ENCODE data around the gene ERN2.
A peak's percentile ranks its signal among the peaks of the same experiment; 100 is the strongest.

ERN2 gene

DNA sequence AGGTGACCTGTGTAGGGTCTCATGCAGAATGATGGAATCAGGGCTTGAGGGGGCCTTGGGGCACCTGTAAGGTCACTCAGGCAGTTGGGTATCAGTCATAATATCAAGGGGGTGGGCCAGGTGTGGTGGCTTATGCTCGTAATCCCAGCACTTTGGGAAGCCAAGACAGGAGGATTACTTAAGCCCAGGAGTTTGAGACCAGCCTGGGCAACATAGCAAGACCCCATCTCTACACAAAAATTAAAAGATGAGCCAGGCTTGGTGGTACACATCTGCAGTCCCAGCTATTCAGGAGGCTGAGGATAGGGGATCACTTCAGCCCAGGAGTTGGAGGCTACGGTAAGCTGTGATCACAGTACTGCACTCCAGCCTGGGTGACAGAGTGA lies 7.5 kb downstream of the ERN2 start:
- Mint-ChIP-seq H3K36me3 (ENCODE audit: insufficient read depth) (no peaks in the 10 kb centered on the region), H3K9me3 (peaks cover 4 to 6% of the 10 kb centered on the region in 2 donors), H3K4me3 (no peak overlapping the region), H3K27ac (no peak overlapping the region), H3K27me3 (peaks cover 24 to 43% of the 10 kb centered on the region in 2 donors), H3K4me1 (ENCODE audit: low read depth in 2 of 2) (no peaks in the 10 kb centered on the region)
- ATAC-seq (replicated peaks) (no peak), DNase-seq (no peak)

DNA sequence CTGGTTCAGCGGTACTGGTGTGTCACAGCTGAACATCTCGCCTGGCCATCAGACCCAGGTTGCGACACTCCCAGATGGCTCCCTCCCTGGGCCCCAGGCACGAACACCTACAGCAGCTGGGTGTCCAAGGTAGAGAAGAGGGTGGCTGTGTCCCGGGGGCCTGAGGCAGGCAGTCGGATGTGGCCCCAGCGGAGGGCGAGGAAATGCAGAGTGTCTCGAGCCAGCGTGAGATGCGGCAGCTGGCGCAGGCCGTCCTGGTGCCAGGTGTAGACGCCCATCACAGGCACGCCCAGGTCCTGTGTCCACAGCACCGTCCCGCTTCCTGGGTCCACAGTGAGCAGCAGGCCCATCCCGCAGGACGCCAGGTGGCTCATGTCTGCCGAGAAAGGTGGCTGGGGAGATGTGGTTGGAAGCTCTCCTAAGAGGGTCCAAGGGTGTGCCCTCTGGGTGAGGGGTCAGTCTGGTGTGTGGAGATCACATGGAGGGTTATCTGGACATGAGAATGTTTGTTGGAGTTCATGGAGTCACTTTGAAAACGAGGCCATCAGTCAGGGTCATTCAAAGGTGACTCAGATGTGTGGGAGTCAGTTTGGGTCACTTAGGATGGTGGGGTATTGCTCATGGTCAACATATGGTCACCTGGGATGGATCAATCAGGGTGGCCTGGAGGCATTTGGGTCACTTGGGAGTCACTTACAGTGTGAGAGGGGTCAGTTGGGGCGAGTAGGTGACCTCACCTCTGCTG lies 8.1 kb downstream of the ERN2 start:
- Mint-ChIP-seq H3K27ac (no peak overlapping the region), H3K36me3 (ENCODE audit: insufficient read depth) (no peaks in the 10 kb centered on the region), H3K27me3 (peaks cover 19 to 37% of the 10 kb centered on the region in 2 donors), H3K9me3 (peaks cover 3 to 6% of the 10 kb centered on the region in 2 donors), H3K4me3 (no peak overlapping the region), H3K4me1 (ENCODE audit: low read depth in 2 of 2) (no peaks in the 10 kb centered on the region)
- no peak for DNase-seq
- no peak for ATAC-seq (replicated peaks)

DNA sequence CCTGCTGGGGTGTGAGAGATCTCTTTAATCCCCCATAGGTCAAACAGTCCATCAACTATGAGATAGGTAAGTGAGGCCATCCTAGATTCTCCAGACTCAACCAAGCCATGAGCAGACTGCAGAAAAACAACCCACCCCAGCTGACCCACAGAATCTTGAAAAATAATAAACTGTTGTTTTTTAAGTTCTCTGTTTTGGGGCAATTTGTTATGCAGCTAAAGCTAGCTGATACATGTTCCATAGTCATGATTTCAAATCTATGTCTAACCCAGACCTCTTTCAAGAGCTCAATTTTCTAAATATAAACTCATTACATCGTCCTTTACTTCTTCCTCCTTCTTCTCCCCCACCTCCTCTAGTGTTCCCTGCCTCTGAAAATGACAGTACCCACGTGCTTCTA lies 10.1 kb downstream of the ERN2 start:
- no peaks in the 10 kb centered on the region for H3K36me3 Mint-ChIP-seq (ENCODE audit: insufficient read depth)
- no peak overlapping the region for H3K27ac Mint-ChIP-seq
- DNase-seq (no peak), ATAC-seq (replicated peaks) (no peak)
- peaks cover 11 to 15% of the 10 kb centered on the region in 2 donors for H3K4me1 Mint-ChIP-seq (ENCODE audit: low read depth in 2 of 2)
- H3K27me3 Mint-ChIP-seq = peaks cover 18 to 35% of the 10 kb centered on the region in 2 donors
- H3K9me3 Mint-ChIP-seq = peaks cover 3 to 6% of the 10 kb centered on the region in 2 donors
- H3K4me3 Mint-ChIP-seq = no peak overlapping the region

DNA sequence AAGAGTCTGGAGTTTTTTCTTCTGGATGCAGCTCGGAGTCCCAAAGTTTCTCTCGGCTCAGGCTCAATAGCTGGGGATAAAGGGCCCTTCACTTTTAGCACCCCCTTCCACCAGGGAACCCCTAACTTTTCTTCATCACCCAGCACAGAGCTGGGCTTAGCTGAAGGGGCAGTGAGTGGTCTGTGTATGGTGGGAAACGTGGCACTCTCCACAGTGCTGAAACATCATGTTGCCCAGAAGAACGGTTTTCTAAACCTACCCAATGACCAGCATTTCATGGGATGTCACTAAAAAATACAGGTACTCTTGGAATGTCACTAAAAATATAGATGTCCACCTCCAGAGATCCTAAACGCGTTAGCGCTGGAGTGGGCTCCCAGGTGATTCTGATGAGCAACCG lies 12.0 kb downstream of the ERN2 start:
- peaks cover 11 to 15% of the 10 kb centered on the region in 2 donors for H3K4me1 Mint-ChIP-seq (ENCODE audit: low read depth in 2 of 2)

DNA sequence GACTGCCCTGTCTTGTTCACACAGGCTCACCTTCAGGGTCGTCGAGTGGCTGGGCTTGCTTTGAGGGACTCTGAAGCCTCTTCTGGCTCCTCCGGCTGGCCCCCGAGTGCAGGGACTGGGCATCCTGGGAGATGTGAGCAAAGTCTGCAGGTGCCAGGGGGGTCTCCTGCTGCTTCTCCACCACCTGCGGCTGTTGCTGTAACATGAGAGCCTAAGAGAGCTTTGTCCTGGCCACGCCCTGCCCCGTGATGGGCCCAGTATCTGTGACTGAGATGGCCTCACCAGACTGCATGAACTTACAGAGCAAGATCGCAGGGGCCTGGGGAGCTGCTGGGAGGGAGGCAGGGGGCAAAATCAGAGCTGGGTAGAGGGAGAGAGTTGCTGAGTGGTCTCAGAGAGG lies 12.5 kb downstream of the ERN2 start:
- Mint-ChIP-seq H3K27ac (no peak overlapping the region), H3K9me3 (peaks cover 3 to 6% of the 10 kb centered on the region in 2 donors), H3K4me1 (ENCODE audit: low read depth in 2 of 2) (peaks cover 11 to 15% of the 10 kb centered on the region in 2 donors), H3K36me3 (ENCODE audit: insufficient read depth) (no peaks in the 10 kb centered on the region), H3K27me3 (peaks cover 11 to 20% of the 10 kb centered on the region in 2 donors), H3K4me3 (no peak overlapping the region)
- ATAC-seq (replicated peaks) = no peak
- no peak for DNase-seq

More for the DNA sequence above, 12.0 kb downstream of the ERN2 start:
- peaks cover 16 to 26% of the 10 kb centered on the region in 2 donors for H3K27me3 Mint-ChIP-seq
- peaks cover 3 to 6% of the 10 kb centered on the region in 2 donors for H3K9me3 Mint-ChIP-seq
- no peak overlapping the region for H3K4me3 Mint-ChIP-seq
- DNase-seq (no peak), ATAC-seq (replicated peaks) (no peak)
- H3K36me3 Mint-ChIP-seq (ENCODE audit: insufficient read depth) = no peaks in the 10 kb centered on the region
- no peak overlapping the region for H3K27ac Mint-ChIP-seq

DNA sequence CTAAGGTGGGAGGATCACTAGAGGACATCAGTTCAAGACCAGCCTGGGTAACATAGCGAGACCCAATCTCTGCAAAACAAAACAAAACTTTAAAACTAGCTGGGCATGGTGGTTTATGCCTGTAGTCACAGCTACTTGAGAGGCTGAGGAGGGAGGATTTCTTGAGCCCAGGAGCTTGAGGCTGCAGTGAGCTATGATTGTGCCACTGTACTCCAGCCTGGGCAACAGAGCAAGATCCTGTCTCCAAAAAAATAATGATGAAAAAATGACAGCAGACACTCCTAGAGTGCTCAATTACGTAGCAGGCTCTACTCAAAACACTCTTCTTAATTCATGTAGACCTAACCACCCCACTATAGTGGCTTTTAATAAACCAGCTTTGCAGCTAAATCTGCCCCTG lies 12.9 kb downstream of the ERN2 start:
- Mint-ChIP-seq H3K4me3 (no peak overlapping the region), H3K36me3 (ENCODE audit: insufficient read depth) (no peaks in the 10 kb centered on the region), H3K9me3 (peaks cover 3 to 6% of the 10 kb centered on the region in 2 donors), H3K27me3 (peaks cover 8 to 16% of the 10 kb centered on the region in 2 donors), H3K27ac (no peak overlapping the region), H3K4me1 (ENCODE audit: low read depth in 2 of 2) (peaks cover 11 to 15% of the 10 kb centered on the region in 2 donors)
- DNase-seq = no peak
- no peak for ATAC-seq (replicated peaks)

DNA sequence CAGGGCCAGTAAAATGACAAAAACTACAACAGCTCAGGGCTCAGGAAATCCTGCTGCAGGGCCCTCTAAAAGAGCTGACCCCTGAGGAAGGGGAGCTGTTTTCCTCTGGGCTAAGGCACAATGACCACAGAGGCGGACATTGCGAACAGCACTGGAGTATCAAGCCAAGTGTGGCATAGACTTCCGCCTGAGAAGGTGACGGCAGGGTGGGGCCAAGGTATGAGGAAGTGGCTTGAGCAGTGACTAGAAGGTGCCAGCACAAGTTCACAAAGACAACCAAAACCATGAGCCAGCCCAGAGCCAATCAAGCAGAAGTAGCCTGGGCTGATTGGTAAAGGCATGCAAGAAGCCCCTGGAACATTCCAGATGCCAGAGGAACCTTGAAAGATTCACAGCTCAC lies 13.9 kb downstream of the ERN2 start:
- H3K9me3 Mint-ChIP-seq = peaks cover 3 to 6% of the 10 kb centered on the region in 2 donors
- ATAC-seq (replicated peaks) (peak; percentile 70), DNase-seq (peak in 1 of 3 experiments; percentile 14)
- peaks cover 11 to 15% of the 10 kb centered on the region in 2 donors for H3K4me1 Mint-ChIP-seq (ENCODE audit: low read depth in 2 of 2)
- no peaks in the 10 kb centered on the region for H3K36me3 Mint-ChIP-seq (ENCODE audit: insufficient read depth)
- peak overlapping the region; percentile 33 to 58 for H3K4me3 Mint-ChIP-seq
- peak overlapping the region; percentile 69 to 82 for H3K27ac Mint-ChIP-seq
- peaks cover 0 to 7% of the 10 kb centered on the region in 2 donors for H3K27me3 Mint-ChIP-seq

DNA sequence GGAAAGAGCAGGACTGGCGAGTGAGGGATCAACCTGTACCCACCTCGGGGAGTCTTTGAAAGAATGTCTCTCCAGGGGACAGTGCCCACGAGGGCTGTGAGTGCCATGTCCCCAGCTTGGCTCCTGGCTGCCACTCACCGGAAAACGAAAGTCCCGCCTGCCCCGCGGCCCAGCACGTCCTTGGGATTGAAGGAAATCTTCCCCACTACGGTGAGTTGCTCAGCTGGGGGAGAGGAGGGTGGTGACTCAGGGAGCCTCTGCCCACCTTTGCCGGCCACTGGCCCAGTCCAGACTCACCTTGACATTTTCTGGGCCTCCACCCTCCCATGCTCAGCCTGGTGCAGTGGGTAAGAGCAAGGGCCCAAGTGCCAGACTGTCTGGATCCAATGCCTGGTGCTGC lies 17.3 kb downstream of the ERN2 start:
- H3K4me1 Mint-ChIP-seq (ENCODE audit: low read depth in 2 of 2) = peaks cover 11 to 15% of the 10 kb centered on the region in 2 donors

DNA sequence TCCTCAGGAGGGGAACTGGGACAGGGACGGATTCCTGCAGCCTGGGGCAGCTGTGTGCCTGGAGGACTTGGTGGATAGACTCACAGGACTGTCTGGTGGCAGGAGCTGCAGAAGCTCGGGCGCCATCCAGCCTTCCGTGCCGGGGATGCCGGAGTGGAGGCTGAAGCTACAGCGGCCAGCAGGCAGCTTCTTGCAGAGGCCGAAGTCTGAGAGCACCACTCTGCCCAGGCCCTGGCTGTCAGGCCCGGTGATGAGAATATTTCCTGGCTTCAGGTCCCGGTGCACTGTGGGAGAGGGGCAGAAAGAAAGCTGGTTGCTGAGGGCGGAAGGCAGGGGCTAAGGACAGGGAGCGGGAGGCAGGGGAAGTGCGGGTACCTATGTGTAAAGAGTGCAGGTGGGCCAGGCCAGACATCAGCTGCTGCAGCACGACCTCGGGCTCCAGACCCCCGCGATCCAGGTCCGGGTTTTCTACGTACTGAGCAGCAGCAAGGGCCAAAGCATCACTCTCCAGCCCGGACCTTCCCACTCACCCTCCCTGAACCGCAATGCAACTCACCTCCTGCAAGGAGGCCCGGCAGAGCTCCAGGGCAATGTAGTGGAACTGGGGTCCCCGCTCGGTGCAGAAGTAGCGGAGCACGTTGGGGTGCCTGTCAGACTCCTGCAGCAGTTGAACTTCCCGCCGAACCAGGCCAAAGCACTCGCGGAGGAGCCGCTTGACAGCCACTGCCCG lies 18.2 kb downstream of the ERN2 start:
- DNase-seq (no peak), ATAC-seq (replicated peaks) (no peak)
- Mint-ChIP-seq H3K4me3 (no peak overlapping the region), H3K27ac (no peak overlapping the region), H3K9me3 (no peaks in the 10 kb centered on the region), H3K4me1 (ENCODE audit: low read depth in 2 of 2) (peaks cover 11 to 15% of the 10 kb centered on the region in 2 donors), H3K36me3 (ENCODE audit: insufficient read depth) (peaks cover 3% of the 10 kb centered on the region), H3K27me3 (no peaks in the 10 kb centered on the region)

More for the DNA sequence above, 17.3 kb downstream of the ERN2 start:
- DNase-seq (no peak), ATAC-seq (replicated peaks) (no peak)
- H3K27me3 Mint-ChIP-seq = no peaks in the 10 kb centered on the region
- no peak overlapping the region for H3K4me3 Mint-ChIP-seq
- no peak overlapping the region for H3K27ac Mint-ChIP-seq
- H3K36me3 Mint-ChIP-seq (ENCODE audit: insufficient read depth) = no peaks in the 10 kb centered on the region
- H3K9me3 Mint-ChIP-seq = no peaks in the 10 kb centered on the region

DNA sequence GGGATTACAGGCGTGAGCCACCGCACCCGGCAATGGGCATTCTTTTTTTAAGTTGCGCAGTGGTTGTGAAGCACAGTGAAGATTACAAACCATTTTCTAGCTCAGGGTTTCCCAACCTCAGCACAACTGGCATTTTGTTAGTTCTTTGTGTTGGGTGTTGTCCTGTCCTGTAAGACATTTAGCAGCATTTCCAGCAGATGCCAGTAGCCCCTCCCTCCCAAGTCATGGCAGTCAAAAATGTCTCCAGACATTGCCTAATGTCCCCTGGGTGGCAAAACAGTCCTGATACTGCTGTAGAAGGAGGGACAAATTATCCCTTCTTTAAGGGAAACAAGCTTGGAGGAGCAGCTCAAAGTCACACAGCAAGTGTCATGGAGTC lies 18.8 kb downstream of the ERN2 start:
- Mint-ChIP-seq H3K27me3 (no peaks in the 10 kb centered on the region), H3K36me3 (ENCODE audit: insufficient read depth) (peaks cover 3% of the 10 kb centered on the region), H3K9me3 (no peaks in the 10 kb centered on the region), H3K4me3 (no peak overlapping the region), H3K27ac (no peak overlapping the region), H3K4me1 (ENCODE audit: low read depth in 2 of 2) (peaks cover 8 to 11% of the 10 kb centered on the region in 2 donors)
- ATAC-seq (replicated peaks) = no peak
- DNase-seq = no peak

DNA sequence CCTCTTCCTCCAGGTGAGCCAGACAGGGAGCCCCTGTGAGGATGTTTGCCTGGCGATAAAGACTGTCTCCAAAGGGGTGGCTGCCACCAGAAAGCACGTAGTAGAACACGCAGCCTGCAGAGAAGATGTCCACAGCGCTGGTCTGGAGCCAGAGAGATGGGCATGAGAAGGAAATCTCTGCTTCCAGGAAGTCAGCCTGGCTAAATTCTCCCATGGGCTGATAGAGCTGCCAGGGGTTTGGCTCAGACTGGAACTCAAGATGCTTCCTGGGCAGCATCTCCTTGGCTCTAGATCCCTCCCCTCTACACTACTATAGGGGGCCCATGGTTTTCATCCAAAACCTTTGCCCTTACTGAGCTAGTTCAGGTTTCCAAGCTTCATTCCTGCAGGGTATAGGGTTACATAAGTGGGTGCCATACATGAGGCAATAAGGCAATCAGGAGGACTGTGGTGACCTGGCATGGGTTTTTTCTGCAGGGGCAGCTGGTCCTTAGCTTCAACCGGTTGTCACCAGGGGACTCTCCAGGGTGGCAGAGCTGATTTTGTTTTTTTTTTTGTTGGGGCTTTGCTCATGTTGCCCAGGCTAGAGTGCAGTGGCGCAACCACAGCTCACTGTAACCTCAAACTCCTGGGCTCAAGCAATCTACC lies 20.7 kb downstream of the ERN2 start:
- no peak overlapping the region for H3K27ac Mint-ChIP-seq

DNA sequence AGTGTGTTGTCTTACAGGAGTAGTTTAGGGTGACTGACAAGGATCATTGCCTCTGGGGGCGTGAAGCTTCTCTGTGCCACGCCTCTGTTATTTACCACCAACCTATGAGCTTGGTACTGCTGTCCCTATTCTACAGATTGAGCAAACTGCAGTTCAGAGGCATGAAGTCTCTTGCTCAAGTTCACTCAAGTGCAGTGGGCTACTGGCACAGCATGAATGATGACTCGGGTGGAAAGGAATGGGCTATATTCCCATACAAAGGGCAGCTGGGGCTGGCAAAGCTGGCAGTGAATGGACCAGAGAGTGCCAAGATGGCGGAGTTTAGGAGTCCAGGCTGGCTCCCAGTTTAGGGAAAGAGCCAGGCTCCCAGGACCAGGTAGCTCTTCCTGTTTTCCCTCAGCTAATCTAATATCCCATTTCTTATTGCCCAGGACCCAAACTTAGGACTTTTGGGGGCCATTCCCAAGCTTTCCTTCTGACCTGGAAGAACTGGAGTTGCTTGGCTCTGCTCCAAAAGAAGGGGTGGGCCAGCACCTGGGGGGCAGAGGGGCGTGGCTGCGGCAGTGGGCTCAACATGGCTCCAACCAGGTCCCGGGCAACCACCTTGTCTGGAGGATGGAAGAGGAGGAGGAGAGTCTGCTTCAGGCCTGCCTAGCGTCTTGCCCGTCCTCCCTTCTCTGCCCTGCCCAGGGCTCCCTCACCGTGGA lies 21.4 kb downstream of the ERN2 start:
- Mint-ChIP-seq H3K4me3 (no peak overlapping the region), H3K27ac (no peak overlapping the region), H3K27me3 (no peaks in the 10 kb centered on the region), H3K9me3 (no peaks in the 10 kb centered on the region), H3K36me3 (ENCODE audit: insufficient read depth) (peaks cover 7% of the 10 kb centered on the region), H3K4me1 (ENCODE audit: low read depth in 2 of 2) (no peaks in the 10 kb centered on the region)
- ATAC-seq (replicated peaks) (no peak), DNase-seq (no peak)

More for the DNA sequence above, 20.7 kb downstream of the ERN2 start:
- Mint-ChIP-seq H3K27me3 (no peaks in the 10 kb centered on the region), H3K4me1 (ENCODE audit: low read depth in 2 of 2) (no peaks in the 10 kb centered on the region), H3K9me3 (no peaks in the 10 kb centered on the region), H3K4me3 (no peak overlapping the region), H3K36me3 (ENCODE audit: insufficient read depth) (peaks cover 6% of the 10 kb centered on the region)
- ATAC-seq (replicated peaks) (no peak), DNase-seq (no peak)

DNA sequence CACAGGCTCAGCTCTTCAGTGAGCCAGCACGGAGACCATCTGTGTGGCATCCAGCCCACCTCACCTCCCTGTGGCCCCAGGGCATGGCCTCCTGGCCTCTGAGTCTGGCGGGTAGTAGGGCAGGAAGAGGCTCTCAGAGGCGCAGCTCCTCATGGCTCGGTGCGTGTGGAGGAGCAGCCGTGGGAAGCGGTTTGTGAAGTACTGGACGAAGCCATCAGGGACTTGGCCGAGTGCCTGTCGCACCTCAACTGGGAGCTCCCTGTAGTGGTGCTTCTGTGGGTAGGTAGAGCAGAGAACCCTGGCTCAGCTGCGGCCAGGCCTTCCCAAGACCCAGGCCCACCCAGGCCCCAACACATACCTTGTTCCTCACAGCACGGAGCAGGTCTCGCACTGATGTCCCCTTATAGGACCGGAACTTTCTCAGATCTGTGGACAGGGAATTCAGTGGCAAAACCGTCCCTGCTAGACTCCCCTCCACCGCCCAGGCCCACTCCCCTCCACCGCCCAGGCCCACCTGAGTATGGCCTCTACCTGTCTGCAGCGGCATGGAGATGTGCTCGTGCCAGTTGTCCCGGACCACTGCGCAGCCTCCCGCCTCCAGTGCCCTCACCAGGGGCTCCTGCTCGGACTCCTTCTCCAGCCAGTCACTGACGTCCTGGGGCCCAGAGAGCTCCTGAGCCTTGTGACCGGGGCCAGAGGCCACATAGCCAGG lies 22.1 kb downstream of the ERN2 start:
- Mint-ChIP-seq H3K27ac (no peak overlapping the region), H3K36me3 (ENCODE audit: insufficient read depth) (peaks cover 14% of the 10 kb centered on the region), H3K9me3 (no peaks in the 10 kb centered on the region), H3K4me3 (no peak overlapping the region), H3K4me1 (ENCODE audit: low read depth in 2 of 2) (no peaks in the 10 kb centered on the region), H3K27me3 (no peaks in the 10 kb centered on the region)
- DNase-seq (no peak), ATAC-seq (replicated peaks) (no peak)
